ENCODE measurements around the gene FKBP2.

FKBP2 gene

DNA sequence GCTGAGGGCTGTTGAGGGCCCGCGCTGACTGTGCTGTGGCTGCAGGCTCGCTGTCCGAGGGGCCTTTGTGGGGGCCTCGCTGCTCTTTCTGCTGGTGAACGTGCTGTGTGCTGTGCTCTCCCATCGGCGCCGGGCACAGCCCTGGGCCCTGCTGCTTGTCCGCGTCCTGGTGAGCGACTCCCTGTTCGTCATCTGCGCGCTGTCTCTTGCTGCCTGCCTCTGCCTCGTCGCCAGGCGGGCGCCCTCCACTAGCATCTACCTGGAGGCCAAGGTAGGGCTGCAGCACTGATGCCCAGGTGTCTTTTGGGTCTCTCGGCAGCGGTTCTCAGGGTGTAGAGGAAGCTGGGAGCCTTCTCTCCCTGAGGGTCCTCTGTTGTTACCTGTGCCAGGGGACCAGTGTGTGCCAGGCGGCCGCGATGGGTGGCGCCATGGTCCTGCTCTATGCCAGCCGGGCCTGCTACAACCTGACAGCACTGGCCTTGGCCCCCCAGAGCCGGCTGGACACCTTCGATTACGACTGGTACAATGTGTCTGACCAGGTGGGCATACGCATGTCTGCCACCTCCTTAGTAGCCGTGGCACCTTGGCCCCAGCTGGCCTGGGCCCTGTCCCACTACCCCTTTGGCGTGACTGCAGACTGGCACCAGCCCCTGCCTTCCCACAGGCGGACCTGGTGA lies 46.9 kb downstream of the FKBP2 start:
- no peak for ATAC-seq
- peaks cover 20% of the 10 kb centered on the region for H3K27me3 Mint-ChIP-seq
- no peak overlapping the region for H3K27ac Mint-ChIP-seq
- no peak overlapping the region for H3K4me3 Mint-ChIP-seq
- peaks cover 20% of the 10 kb centered on the region for H3K36me3 Mint-ChIP-seq
- peaks cover 39% of the 10 kb centered on the region for H3K4me1 Mint-ChIP-seq
- H3K9me3 Mint-ChIP-seq = no peaks in the 10 kb centered on the region

DNA sequence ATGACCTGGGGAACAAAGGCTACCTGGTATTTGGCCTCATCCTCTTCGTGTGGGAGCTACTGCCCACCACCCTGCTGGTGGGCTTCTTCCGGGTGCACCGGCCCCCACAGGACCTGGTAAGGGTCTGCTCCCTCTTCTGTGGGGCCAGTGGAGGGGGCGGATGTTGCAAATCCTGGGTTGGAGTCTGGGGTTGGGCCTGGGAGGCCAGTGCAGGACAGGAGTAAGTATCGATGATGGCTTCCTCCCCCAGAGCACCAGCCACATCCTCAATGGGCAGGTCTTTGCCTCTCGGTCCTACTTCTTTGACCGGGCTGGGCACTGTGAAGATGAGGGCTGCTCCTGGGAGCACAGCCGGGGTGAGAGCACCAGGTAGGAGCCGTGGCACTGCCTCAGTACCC lies 47.5 kb downstream of the FKBP2 start:
- Mint-ChIP-seq H3K27ac (no peak overlapping the region), H3K27me3 (peaks cover 25% of the 10 kb centered on the region), H3K36me3 (peaks cover 17% of the 10 kb centered on the region), H3K4me3 (no peak overlapping the region), H3K4me1 (peaks cover 34% of the 10 kb centered on the region), H3K9me3 (no peaks in the 10 kb centered on the region)
- ATAC-seq = no peak

DNA sequence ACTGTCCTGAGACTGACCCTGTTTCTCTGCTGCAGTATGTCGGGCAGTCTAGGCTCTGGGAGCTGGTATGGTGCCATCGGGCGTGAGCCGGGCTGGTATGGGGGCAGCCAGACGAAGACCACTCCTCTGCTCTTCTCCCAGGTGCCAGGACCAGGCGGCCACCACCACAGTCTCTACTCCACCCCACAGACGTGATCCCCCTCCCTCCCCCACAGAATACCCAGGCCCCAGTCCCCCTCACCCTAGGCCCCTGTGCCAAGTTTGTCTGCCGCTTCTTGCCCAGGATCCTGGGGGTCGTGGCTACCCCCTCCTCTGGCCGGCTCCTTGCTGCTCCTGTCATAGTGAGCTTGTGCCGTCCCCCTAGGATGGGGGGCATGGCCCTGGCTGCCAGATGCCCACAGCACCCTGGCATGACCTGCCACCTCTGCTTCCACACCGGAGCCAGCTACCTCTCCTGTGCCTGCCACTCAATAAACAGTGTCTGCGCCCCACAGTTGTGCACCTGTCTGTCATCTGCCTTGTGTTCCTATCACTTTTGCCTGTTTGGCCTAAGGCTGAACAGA lies 48.2 kb downstream of the FKBP2 start:
- Mint-ChIP-seq H3K27me3 (peaks cover 32% of the 10 kb centered on the region), H3K36me3 (peaks cover 17% of the 10 kb centered on the region), H3K9me3 (no peaks in the 10 kb centered on the region), H3K4me1 (peaks cover 27% of the 10 kb centered on the region), H3K27ac (no peak overlapping the region), H3K4me3 (no peak overlapping the region)
- ATAC-seq = no peak

DNA sequence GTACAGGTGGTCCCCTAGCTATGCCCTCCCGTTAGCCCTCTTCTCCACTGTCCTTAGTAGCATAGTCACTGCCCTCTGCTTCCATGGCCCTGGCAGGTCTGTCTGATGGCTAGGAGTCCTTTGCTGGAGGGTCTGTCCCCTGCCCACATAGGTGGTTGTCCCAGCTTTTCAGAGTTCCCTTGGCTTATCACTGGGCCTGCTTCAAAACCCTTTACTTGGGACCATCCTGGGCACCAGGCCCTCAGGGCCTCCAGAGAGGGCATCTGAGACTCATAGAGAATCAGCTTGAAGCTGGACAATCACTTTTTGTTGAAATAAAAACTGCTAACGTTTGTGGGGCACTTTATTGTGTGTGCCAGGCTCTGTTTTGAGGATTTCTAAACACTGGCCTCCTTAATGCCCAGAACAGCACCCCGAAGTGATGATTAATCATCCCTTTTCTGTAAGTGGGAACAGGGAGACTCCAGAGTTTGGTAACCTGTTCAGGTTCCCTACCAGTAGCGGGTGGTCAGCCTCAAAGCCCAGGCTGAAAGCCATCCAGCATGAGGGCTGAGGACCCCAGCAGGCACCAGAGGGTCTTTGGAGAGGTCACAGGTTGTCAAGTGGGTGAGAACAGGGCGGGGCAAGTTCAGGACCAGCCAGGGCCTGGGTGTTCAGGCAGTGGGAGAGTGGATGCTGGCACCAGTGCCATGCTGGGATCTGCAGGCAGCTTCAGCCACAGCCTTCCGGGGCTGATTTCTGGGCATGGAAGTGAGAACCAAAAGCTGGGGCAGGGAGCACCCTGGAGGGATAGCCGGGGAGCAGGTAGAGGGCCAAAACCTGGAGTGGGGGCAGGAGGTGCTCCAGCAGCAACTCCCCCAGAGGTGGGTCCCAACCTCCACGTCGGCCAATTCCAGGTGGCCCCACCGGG lies 49.7 kb downstream of the FKBP2 start:
- peaks cover 25% of the 10 kb centered on the region for H3K4me1 Mint-ChIP-seq
- no peak for ATAC-seq
- peaks cover 17% of the 10 kb centered on the region for H3K36me3 Mint-ChIP-seq
- peak overlapping the region; percentile 49 for H3K27ac Mint-ChIP-seq
- no peaks in the 10 kb centered on the region for H3K9me3 Mint-ChIP-seq
- H3K4me3 Mint-ChIP-seq = peak overlapping the region; percentile 71
- peaks cover 48% of the 10 kb centered on the region for H3K27me3 Mint-ChIP-seq

- Mint-ChIP-seq H3K9me3 (no peaks in the 10 kb centered on the region), H3K36me3 (peaks cover 17% of the 10 kb centered on the region), H3K27me3 (peaks cover 55% of the 10 kb centered on the region), H3K4me3 (peak within 1 kb of the TSS; percentile 71), H3K4me1 (peaks cover 22% of the 10 kb centered on the region), H3K27ac (peak within 1 kb of the TSS; percentile 49)
- no peak for ATAC-seq
Measured at GRCh38 chr11:64291262-64291751, 50.4 kb downstream of the FKBP2 start, which contains the start of gene KCNK4. Gene KCNK4 (plus strand): TSS chr11:64291302. CDS start chr11:64293019, 1,717 bp downstream.

GRCh38 chr11:64291752-64292459 lies 51.0 kb downstream of the FKBP2 start:
- Mint-ChIP-seq H3K4me3 (peak overlapping the region; percentile 68), H3K27ac (no peak overlapping the region), H3K27me3 (peaks cover 61% of the 10 kb centered on the region), H3K36me3 (peaks cover 17% of the 10 kb centered on the region), H3K4me1 (peaks cover 16% of the 10 kb centered on the region), H3K9me3 (no peaks in the 10 kb centered on the region)
- ATAC-seq = peak; percentile 47

- peaks cover 17% of the 10 kb centered on the region for H3K36me3 Mint-ChIP-seq
Measured at GRCh38 chr11:64292460-64293254, 51.8 kb downstream of the FKBP2 start.

More at GRCh38 chr11:64292460-64293254, 51.8 kb downstream of the FKBP2 start:
- peak overlapping the region; percentile 68 for H3K4me3 Mint-ChIP-seq
- no peak overlapping the region for H3K27ac Mint-ChIP-seq
- ATAC-seq = peak; percentile 40
- no peaks in the 10 kb centered on the region for H3K9me3 Mint-ChIP-seq
- H3K27me3 Mint-ChIP-seq = peaks cover 68% of the 10 kb centered on the region
- peaks cover 18% of the 10 kb centered on the region for H3K4me1 Mint-ChIP-seq
